NB4 (cell line): ENCODE measurements around the gene COL8A1.

Source experiments
- DNase-seq: peaks from one replicate; pipeline ENCODE4 v3.0.0; 2010; ENCODE audit warnings: low read depth
- H3K4me3 ChIP-seq: one replicate; pipeline ENCODE4 v1.5.1; 2011; ENCODE audit warnings: mild to moderate bottlenecking, low read depth, low read length, moderate library complexity
- MYC ChIP-seq: IDR thresholded peaks from 2 replicates; pipeline ENCODE4 v1.6.1; 2011; ENCODE audit warnings: low read depth, low read length
- POLR2A ChIP-seq: IDR thresholded peaks from 2 replicates; pipeline ENCODE4 v1.6.1; 2011; ENCODE audit warnings: mild to moderate bottlenecking; ENCODE audit not compliant: insufficient read length; ENCODE audit errors: extremely low read depth
- TF ChIP-seq, protein P1 (sequence below): IDR thresholded peaks from one replicate; pipeline ENCODE4 v1.5.1; 2012; ENCODE audit warnings: low read depth, low read length
- TF ChIP-seq, protein P2 (sequence below): IDR thresholded peaks from 2 replicates; pipeline ENCODE4 v1.6.1; 2011; ENCODE audit warnings: low read depth, low read length

COL8A1 gene

GRCh38 chr3:99662838-99663570 lies 24.6 kb downstream of the COL8A1 start:
- no peak for DNase-seq
- H3K4me3 ChIP-seq: no peak overlapping the region
- TF ChIP-seq, protein P1, sequence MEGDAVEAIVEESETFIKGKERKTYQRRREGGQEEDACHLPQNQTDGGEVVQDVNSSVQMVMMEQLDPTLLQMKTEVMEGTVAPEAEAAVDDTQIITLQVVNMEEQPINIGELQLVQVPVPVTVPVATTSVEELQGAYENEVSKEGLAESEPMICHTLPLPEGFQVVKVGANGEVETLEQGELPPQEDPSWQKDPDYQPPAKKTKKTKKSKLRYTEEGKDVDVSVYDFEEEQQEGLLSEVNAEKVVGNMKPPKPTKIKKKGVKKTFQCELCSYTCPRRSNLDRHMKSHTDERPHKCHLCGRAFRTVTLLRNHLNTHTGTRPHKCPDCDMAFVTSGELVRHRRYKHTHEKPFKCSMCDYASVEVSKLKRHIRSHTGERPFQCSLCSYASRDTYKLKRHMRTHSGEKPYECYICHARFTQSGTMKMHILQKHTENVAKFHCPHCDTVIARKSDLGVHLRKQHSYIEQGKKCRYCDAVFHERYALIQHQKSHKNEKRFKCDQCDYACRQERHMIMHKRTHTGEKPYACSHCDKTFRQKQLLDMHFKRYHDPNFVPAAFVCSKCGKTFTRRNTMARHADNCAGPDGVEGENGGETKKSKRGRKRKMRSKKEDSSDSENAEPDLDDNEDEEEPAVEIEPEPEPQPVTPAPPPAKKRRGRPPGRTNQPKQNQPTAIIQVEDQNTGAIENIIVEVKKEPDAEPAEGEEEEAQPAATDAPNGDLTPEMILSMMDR: no peak
- TF ChIP-seq, protein P2, sequence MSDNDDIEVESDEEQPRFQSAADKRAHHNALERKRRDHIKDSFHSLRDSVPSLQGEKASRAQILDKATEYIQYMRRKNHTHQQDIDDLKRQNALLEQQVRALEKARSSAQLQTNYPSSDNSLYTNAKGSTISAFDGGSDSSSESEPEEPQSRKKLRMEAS: no peak
- TF ChIP-seq MYC (no peak), POLR2A (no peak)

- no peak for DNase-seq
- TF ChIP-seq, protein P2: no peak
- TF ChIP-seq POLR2A (no peak), MYC (no peak)
- no peak overlapping the region for H3K4me3 ChIP-seq
Measured at GRCh38 chr3:99663977-99664376, 25.6 kb downstream of the COL8A1 start.

DNA sequence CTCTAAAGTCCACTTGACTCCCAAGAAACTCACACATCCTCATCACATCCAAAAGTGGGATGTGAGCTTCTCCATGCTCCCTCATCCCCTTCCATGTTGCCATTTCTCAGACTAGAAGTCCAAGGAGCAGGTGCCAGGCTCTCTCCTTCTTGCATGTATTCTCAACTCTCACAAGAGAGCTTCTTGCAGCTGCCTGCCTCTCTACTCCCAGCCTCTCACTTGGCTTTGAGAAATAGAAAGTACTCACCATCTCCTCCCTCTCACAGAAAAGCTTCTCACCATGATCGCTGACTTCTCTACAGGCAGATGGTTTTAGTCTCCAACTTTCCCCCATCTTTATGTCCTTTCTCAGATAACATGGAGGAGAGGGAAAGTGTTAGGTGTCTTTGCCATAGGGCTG lies 26.6 kb downstream of the COL8A1 start:
- TF ChIP-seq, protein P2: no peak
- TF ChIP-seq POLR2A (no peak), MYC (no peak)
- TF ChIP-seq, protein P1: no peak
- no peak for DNase-seq

DNA sequence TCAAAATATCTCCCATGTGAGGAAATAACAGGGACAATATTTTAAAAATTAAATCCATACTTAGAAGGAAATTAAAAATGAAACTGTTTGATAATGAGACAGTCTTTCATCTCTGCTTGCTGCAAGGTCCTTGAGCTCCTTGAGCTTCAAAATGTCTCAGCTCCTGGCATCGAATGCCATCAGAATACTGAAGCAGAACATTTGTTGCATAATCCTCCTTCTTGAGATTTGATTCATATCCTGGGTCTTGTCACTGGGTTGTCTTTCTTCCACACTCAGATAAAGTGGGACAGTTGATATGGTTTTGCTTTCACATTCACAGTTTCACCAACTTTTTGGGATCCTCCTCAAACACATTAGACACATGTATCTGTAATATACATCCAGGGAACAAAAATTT lies 27.8 kb downstream of the COL8A1 start:
- no peak for DNase-seq
- H3K4me3 ChIP-seq: no peak overlapping the region
- TF ChIP-seq, protein P2: no peak
- TF ChIP-seq POLR2A (no peak), MYC (no peak)
- TF ChIP-seq, protein P1: no peak

More for the DNA sequence above, 26.6 kb downstream of the COL8A1 start:
- H3K4me3 ChIP-seq: no peak overlapping the region

- DNase-seq: no peak
- no peak overlapping the region for H3K4me3 ChIP-seq
- TF ChIP-seq POLR2A (no peak), MYC (no peak)
- TF ChIP-seq, protein P2: no peak
- TF ChIP-seq, protein P1: no peak
Measured at GRCh38 chr3:99668044-99668443, 29.6 kb downstream of the COL8A1 start.

- TF ChIP-seq, protein P2: no peak
- TF ChIP-seq MYC (no peak), POLR2A (no peak)
- TF ChIP-seq, protein P1: no peak
- no peak overlapping the region for H3K4me3 ChIP-seq
- DNase-seq: no peak
Measured at GRCh38 chr3:99669879-99670555, 31.6 kb downstream of the COL8A1 start.
